Astrocyte of the spinal cord (primary cell): Measurements from ENCODE around the gene ILF3.

Experiments used
- DNase-seq: peaks from one replicate; pipeline ENCODE4 v3.0.0; 2011; ENCODE audit warnings: low read depth, low spot score
- H3K4me3 ChIP-seq: 2 replicates; pipeline ENCODE4 v1.5.1; 2011; ENCODE audit warnings: low read depth, mild to moderate bottlenecking, low read length, moderate library complexity
- in situ Hi-C: cut with HindIII; loops from 2 replicates; pipeline ENCODE4 v1.10.0; 2017; ENCODE audit warnings: low sequenced_read_pairs
- TF ChIP-seq, protein P1 (sequence below): IDR thresholded peaks from 2 replicates; pipeline ENCODE4 v1.5.1; 2012; ENCODE audit warnings: low read depth, mild to moderate bottlenecking, low read length, inconsistent platforms

Gene ILF3

DNA sequence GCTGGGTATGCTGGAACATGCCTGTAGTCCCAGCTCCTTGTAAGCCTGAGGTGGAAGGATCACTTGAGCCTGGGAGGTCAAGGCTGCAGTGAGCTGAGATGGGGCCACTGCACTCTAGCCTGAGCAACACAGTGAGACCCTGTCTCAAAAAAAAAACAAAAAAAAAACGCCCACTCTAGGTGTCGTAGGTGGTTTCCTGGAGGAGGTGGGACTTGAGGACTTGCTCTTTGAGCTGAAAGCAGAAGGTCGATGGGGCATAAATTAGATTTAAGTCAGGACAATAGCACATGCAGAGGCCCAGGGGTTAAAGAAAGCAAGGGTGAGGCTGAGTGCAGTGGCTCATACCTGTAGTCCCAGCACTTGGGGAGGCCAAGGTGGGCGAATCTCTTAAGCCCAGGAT, 12.9 kb upstream of the ILF3 start:
- H3K4me3 ChIP-seq, result no peak overlapping the region
- in situ Hi-C loops, result no loop called here
- DNase-seq, result no peak
- TF ChIP-seq, protein P1, sequence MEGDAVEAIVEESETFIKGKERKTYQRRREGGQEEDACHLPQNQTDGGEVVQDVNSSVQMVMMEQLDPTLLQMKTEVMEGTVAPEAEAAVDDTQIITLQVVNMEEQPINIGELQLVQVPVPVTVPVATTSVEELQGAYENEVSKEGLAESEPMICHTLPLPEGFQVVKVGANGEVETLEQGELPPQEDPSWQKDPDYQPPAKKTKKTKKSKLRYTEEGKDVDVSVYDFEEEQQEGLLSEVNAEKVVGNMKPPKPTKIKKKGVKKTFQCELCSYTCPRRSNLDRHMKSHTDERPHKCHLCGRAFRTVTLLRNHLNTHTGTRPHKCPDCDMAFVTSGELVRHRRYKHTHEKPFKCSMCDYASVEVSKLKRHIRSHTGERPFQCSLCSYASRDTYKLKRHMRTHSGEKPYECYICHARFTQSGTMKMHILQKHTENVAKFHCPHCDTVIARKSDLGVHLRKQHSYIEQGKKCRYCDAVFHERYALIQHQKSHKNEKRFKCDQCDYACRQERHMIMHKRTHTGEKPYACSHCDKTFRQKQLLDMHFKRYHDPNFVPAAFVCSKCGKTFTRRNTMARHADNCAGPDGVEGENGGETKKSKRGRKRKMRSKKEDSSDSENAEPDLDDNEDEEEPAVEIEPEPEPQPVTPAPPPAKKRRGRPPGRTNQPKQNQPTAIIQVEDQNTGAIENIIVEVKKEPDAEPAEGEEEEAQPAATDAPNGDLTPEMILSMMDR, result no peak

DNA sequence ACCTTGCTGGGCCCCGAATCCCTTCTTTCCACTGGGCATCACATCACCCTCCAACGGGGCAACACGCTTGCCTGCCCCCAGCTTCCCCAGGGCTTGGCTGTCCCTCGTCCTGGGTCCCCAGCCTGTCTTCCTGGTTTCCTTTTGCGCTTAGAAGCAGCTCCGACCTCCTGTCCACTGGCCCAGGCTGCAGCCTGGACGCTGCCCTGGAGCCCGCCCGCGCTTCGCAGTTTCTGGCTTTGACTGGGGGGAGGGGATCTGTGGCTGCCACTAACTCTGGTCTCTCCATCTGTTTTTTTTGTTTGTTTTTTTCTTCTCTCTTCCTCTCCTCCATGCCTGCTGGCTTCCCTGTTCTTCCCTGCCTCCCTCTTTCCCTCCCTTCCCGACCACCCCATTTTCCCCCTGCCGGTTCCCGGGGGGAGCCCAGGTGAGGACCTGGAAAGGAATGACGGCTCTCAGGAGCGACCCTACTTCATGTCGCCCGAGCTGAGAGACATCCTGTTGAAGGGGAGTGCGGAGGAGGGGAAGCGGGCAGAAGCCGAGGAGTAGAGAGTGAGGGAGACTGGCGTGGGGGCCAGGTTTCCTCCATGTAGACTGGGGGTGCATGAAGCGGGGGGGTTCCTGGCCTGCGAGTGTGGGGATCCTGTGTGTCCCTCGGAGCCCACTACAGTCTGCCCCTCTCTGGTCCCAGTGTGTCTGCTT, 11.5 kb upstream of the ILF3 start:
- DNase-seq, result no peak
- in situ Hi-C loops, result no loop called here
- H3K4me3 ChIP-seq, result no peak overlapping the region
- TF ChIP-seq, protein P1, result no peak

GRCh38 chr19:10643172-10643967, 10.8 kb upstream of the ILF3 start:
- TF ChIP-seq, protein P1, result no peak
- in situ Hi-C loops, result no loop called here
- DNase-seq, result no peak
- no peak overlapping the region for H3K4me3 ChIP-seq

- peak; percentile 22 for DNase-seq
- TF ChIP-seq, protein P1, result no peak
- in situ Hi-C loops, result no loop called here
- H3K4me3 ChIP-seq, result no peak overlapping the region
Measured at GRCh38 chr19:10643968-10644259, 10.2 kb upstream of the ILF3 start.

DNA sequence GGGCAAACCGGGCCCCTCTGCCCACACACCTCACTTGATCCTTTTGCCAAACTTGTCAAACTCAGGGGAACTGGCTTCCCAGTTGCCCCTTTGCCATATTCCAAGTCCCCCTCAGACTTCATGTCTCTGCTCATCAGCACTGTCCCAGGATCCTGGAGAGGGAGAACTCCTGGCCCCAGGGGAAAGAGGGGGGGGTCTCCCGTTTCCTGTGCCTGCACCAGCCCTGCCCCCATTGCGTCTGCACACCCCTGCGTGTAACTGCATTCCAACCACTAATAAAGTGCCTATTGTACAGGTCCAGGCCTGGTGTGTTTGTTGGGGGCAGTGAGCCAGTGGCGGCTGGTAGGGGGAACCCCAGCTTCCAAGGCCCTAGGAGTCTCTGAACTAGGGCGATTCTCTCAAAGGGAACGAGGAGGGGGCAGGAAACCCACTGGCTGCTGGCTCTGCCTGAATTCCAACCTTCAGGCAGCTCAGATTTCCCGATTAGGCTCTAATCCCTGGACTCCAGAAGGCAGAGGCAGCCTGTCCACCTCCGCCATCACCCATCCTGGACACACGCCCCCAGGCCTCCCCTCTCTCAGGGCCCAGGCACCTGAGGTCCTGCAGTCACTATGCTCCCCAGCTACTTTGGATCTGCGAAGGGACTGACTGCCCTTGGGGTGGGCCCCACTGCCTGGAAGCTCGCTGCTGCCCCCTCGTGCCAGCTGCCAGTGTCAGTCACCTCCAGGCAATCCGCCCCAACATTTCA, 9.7 kb upstream of the ILF3 start:
- TF ChIP-seq, protein P1, result peak; percentile 94
- peak; percentile 66 for DNase-seq
- in situ Hi-C loops, result no loop called here
- H3K4me3 ChIP-seq, result no peak overlapping the region

DNA sequence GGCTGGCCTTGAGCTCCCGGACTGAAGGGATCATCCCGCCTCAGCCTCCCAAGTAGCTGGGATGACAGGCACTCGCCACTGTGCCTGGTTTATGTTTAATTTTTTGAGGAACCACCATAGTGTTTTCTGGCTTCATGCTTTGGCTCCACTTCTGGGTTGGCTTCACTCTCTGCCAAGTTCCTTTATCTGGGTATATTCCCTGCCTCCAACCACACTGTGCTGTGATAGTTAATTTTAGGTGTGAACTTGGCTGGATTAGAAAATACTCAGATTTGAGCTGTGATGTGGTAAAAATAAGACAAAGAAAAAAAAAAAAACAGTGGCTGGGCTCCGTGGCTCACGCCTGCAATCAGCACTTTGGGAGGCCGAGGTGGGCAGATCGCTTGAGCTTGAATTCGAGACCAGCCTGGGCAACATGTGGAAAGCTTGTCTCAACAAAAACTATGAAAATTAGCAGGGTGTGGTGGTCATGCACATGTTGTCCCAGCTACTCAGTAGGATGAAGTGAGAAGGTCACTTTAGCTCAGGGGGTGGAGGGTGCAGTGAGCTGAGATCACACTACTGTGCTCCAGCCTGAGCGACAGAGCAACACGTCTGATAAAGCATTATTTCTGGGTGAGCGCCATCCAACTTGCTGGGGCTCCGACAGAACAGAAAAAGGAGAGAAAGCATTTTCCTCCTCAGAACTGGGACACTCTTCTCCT, 7.5 kb upstream of the ILF3 start:
- no peak overlapping the region for H3K4me3 ChIP-seq
- in situ Hi-C loops, result no loop called here
- TF ChIP-seq, protein P1, result no peak
- DNase-seq, result no peak
